Activated CD4-positive, CD25-positive, alpha-beta regulatory T cell treated with anti-CD3 and anti-CD28 coated beads, Interleukin-2, amount 50 U/mL, for 16 hours (primary cell): ENCODE data around the gene SMAD4.
"Not testable (repeated sequence)": the region's sequence is repeated elsewhere in the genome, so short reads cannot be mapped to it uniquely, and the experiment has no call there.

Experiments used
- DNase-seq: peaks from one replicate; pipeline ENCODE4 v3.0.0-alpha.2; 2020; ENCODE audit warnings: low read depth, low spot score

The SMAD4 gene

GRCh38 chr18:51111633-51112355, 81.8 kb downstream of the SMAD4 start:
- DNase-seq: not testable (repeated sequence)

GRCh38 chr18:51116996-51117395, 87.0 kb downstream of the SMAD4 start:
- DNase-seq: not testable (repeated sequence)

GRCh38 chr18:51119561-51119960, 89.5 kb downstream of the SMAD4 start:
- DNase-seq: not testable (repeated sequence)

GRCh38 chr18:51119976-51120375, 90.0 kb downstream of the SMAD4 start:
- DNase-seq: not testable (repeated sequence)

- no peak for DNase-seq
Observed at GRCh38 chr18:51120809-51121596, 91.0 kb downstream of the SMAD4 start.

GRCh38 chr18:51121597-51121857, 91.5 kb downstream of the SMAD4 start:
- DNase-seq: no peak

- no peak for DNase-seq
Observed at GRCh38 chr18:51122266-51123045, 92.4 kb downstream of the SMAD4 start.

GRCh38 chr18:51123046-51123395, 93.0 kb downstream of the SMAD4 start:
- no peak for DNase-seq

- DNase-seq: no peak
Observed at GRCh38 chr18:51123481-51123880, 93.5 kb downstream of the SMAD4 start.

- no peak for DNase-seq
Observed at GRCh38 chr18:51123936-51124486, 94.0 kb downstream of the SMAD4 start.

GRCh38 chr18:51125976-51126375, 96.0 kb downstream of the SMAD4 start:
- no peak for DNase-seq

GRCh38 chr18:51127664-51128063, 97.7 kb downstream of the SMAD4 start:
- DNase-seq: no peak

- DNase-seq: no peak
Observed at GRCh38 chr18:51128533-51128932, 98.5 kb downstream of the SMAD4 start.

- DNase-seq: no peak
Observed at GRCh38 chr18:51132256-51132935, 102.4 kb downstream of the SMAD4 start.

GRCh38 chr18:51133580-51134160, 103.7 kb downstream of the SMAD4 start:
- no peak for DNase-seq
